Activated naive CD8-positive, alpha-beta T cell treated with anti-CD3 and anti-CD28 coated beads, Interleukin-2, amount 10 ng/mL, durations not matched to agents 7 days and 5 days (primary cell): Measurements from ENCODE around the gene PHC3. TPM values are rescaled to one million over a fixed set of nuclear protein-coding genes. Genes with fewer than 3 reads are reported as not detected.

ENCODE experiments used
- ATAC-seq: fragments of 150-1000 bp; cut with Tn5 transposase; one replicate; pipeline ENCODE4 v1.10.0; 2021; ENCODE audit warnings: low read depth, moderate library complexity
- POLR2A ChIA-PET: fragments of 350-600 bp; sonication (Branson Sonifier 250); formaldehyde crosslinking; loops from one replicate; lab custom pipeline; 2021; ENCODE audit warnings: antibody characterized with exemption; lab: Charles Lee
- DNase-seq: peaks from one replicate; pipeline ENCODE4 v3.0.0; 2021
- H3K27ac Mint-ChIP-seq: one replicate; pipeline ENCODE4 v1.8.0; 2022; ENCODE audit warnings: mild to moderate bottlenecking, mixed read lengths
- H3K27me3 Mint-ChIP-seq: one replicate; pipeline ENCODE4 v1.8.0; 2022; ENCODE audit warnings: mild to moderate bottlenecking, moderate library complexity, mixed read lengths
- H3K36me3 Mint-ChIP-seq: one replicate; pipeline ENCODE4 v1.8.0; 2021; ENCODE audit warnings: mild to moderate bottlenecking, mixed read lengths
- H3K4me1 Mint-ChIP-seq: one replicate; pipeline ENCODE4 v1.8.0; 2021; ENCODE audit warnings: mixed read lengths
- H3K4me3 Mint-ChIP-seq: one replicate; pipeline ENCODE4 v1.8.0; 2022; ENCODE audit warnings: mild to moderate bottlenecking, moderate library complexity, mixed read lengths
- H3K9me3 Mint-ChIP-seq: one replicate; pipeline ENCODE4 v1.8.0; 2021; ENCODE audit warnings: mixed read lengths
- total RNA-seq, 2 experiments: library from RNA; stranded (reverse); gene quantifications; one replicate each; pipeline ENCODE4 v1.2.3, GENCODE V29; 2021

Gene PHC3
- total RNA-seq, 2 experiments from 2014 or later = 94.9 to 105 TPM

GRCh38 chr3:170100944-170101343 is 80.6 kb downstream of the PHC3 start:
- peaks cover 32% of the 10 kb centered on the region for H3K36me3 Mint-ChIP-seq
- H3K4me3 Mint-ChIP-seq = no peak overlapping the region
- H3K4me1 Mint-ChIP-seq = peaks cover 6% of the 10 kb centered on the region
- no peak overlapping the region for H3K27ac Mint-ChIP-seq
- ATAC-seq = no peak
- H3K9me3 Mint-ChIP-seq = no peaks in the 10 kb centered on the region
- H3K27me3 Mint-ChIP-seq = no peaks in the 10 kb centered on the region
- POLR2A ChIA-PET = no interaction called here
- DNase-seq = no peak

- Mint-ChIP-seq H3K27me3 (no peaks in the 10 kb centered on the region), H3K4me1 (peaks cover 6% of the 10 kb centered on the region), H3K36me3 (peaks cover 47% of the 10 kb centered on the region), H3K4me3 (no peak overlapping the region), H3K9me3 (peaks cover 2% of the 10 kb centered on the region), H3K27ac (no peak overlapping the region)
- ATAC-seq = no peak
- POLR2A ChIA-PET = no interaction called here
- DNase-seq = no peak
Observed at GRCh38 chr3:170098753-170099152, 82.8 kb downstream of the PHC3 start.

GRCh38 chr3:170096342-170096741 is 85.2 kb downstream of the PHC3 start:
- no peak for DNase-seq
- Mint-ChIP-seq H3K27me3 (no peaks in the 10 kb centered on the region), H3K36me3 (peaks cover 54% of the 10 kb centered on the region), H3K9me3 (peaks cover 2% of the 10 kb centered on the region), H3K4me1 (peaks cover 7% of the 10 kb centered on the region), H3K4me3 (no peak overlapping the region), H3K27ac (no peak overlapping the region)
- POLR2A ChIA-PET = no interaction called here
- ATAC-seq = no peak

GRCh38 chr3:170095771-170096170 is 85.8 kb downstream of the PHC3 start:
- no peak overlapping the region for H3K27ac Mint-ChIP-seq
- no peak overlapping the region for H3K4me3 Mint-ChIP-seq
- POLR2A ChIA-PET = no interaction called here
- H3K36me3 Mint-ChIP-seq = peaks cover 55% of the 10 kb centered on the region
- H3K4me1 Mint-ChIP-seq = peaks cover 8% of the 10 kb centered on the region
- DNase-seq (no peak), ATAC-seq (no peak)
- H3K27me3 Mint-ChIP-seq = no peaks in the 10 kb centered on the region
- H3K9me3 Mint-ChIP-seq = peaks cover 2% of the 10 kb centered on the region

GRCh38 chr3:170092907-170093306 is 88.6 kb downstream of the PHC3 start:
- no peak for DNase-seq

DNA sequence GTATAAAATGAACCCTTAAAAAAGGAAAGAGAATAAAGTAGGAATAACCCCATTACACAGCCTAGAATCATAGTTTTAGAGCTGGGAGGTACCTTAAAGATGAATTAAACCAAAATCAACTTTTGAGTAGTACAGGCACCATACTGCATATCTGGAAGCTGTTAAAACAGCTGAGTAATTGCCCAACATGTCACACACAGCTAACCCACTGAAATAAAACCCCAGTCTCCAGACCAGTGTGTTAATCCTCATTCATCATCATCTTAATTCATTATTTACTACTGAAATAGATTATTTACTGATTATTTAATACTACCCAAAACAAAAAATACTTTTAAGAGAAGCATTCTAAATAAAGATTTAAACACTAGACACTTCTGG is 90.9 kb downstream of the PHC3 start:
- Mint-ChIP-seq H3K27ac (no peak overlapping the region), H3K9me3 (peaks cover 2% of the 10 kb centered on the region), H3K4me3 (no peak overlapping the region), H3K4me1 (peaks cover 5% of the 10 kb centered on the region), H3K36me3 (peaks cover 37% of the 10 kb centered on the region), H3K27me3 (no peaks in the 10 kb centered on the region)
- POLR2A ChIA-PET = no interaction called here
- ATAC-seq (no peak), DNase-seq (no peak)

More at GRCh38 chr3:170092907-170093306, 88.6 kb downstream of the PHC3 start:
- peaks cover 5% of the 10 kb centered on the region for H3K4me1 Mint-ChIP-seq
- no peak for ATAC-seq
- H3K27ac Mint-ChIP-seq = no peak overlapping the region
- no peak overlapping the region for H3K4me3 Mint-ChIP-seq
- H3K9me3 Mint-ChIP-seq = peaks cover 2% of the 10 kb centered on the region
- POLR2A ChIA-PET = no interaction called here
- H3K27me3 Mint-ChIP-seq = no peaks in the 10 kb centered on the region
- peaks cover 46% of the 10 kb centered on the region for H3K36me3 Mint-ChIP-seq

DNA sequence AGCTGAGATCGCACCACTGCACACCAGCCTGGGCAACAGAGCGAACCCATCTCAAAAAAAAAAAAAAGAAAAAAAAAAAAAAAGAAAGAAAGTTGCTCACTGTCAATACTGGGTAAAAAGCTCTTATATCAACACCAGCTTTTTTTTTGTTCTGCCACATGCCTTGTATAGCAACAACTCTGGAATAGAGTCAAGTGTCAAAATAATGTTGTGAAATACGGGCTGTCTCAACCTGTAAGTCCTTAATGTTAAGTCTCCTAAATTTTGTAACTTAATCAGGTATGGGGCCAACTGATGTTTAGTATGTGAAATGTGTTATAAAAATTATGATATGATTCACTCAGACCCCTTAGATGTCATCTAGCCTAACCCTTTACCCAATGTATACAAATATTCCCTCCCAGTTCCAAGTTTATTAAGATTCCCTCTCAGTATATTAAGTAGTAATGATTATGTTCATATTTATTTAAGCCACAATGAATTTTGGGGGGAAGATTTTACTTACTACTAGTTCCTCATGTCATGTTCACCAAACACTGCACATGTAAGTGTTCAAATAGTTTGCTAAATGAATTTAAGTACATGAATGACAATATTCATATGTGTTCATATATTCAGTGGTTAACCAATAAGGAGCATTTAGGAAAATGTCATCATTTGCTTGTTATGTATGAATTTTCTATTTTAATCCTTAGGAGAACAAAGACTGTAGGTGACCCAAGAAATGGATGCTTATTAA is 91.5 kb downstream of the PHC3 start:
- H3K27me3 Mint-ChIP-seq = no peaks in the 10 kb centered on the region
- H3K4me1 Mint-ChIP-seq = peaks cover 5% of the 10 kb centered on the region
- no peak overlapping the region for H3K27ac Mint-ChIP-seq
- DNase-seq (no peak), ATAC-seq (no peak)
- H3K4me3 Mint-ChIP-seq = no peak overlapping the region
- peaks cover 2% of the 10 kb centered on the region for H3K9me3 Mint-ChIP-seq
- POLR2A ChIA-PET = no interaction called here
- peaks cover 36% of the 10 kb centered on the region for H3K36me3 Mint-ChIP-seq

DNA sequence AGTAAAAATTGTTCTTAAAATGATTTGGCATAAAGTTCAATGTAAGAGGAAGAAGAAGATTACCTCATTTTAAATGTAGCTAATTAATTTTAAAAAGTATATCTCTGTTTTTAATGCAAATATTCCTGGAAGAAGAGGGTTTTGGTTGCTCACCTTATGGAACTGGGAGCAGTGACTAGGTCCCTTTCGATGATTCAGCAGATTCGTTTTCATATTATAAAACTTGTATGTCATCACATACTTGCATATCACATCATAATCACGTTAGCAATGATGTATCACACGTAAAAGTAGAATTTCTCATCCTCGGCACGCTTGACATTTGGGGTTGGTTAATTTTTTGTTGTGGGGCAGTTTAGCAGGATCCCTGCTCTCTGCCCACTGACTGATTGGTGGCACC is 96.1 kb downstream of the PHC3 start:
- DNase-seq (no peak), ATAC-seq (no peak)
- Mint-ChIP-seq H3K4me3 (no peak overlapping the region), H3K9me3 (no peaks in the 10 kb centered on the region), H3K27me3 (no peaks in the 10 kb centered on the region), H3K4me1 (peaks cover 1% of the 10 kb centered on the region), H3K27ac (no peak overlapping the region), H3K36me3 (peaks cover 18% of the 10 kb centered on the region)
- POLR2A ChIA-PET = no interaction called here

- no peak for DNase-seq
- POLR2A ChIA-PET = no interaction called here
- no peak for ATAC-seq
Observed at GRCh38 chr3:170083343-170083742, 98.2 kb downstream of the PHC3 start.

GRCh38 chr3:170081079-170081741 is 100.3 kb downstream of the PHC3 start:
- H3K27ac Mint-ChIP-seq = no peak overlapping the region
- no peak for DNase-seq
- POLR2A ChIA-PET = no interaction called here
- peaks cover 24% of the 10 kb centered on the region for H3K36me3 Mint-ChIP-seq
- no peaks in the 10 kb centered on the region for H3K27me3 Mint-ChIP-seq
- no peak overlapping the region for H3K4me3 Mint-ChIP-seq
- no peaks in the 10 kb centered on the region for H3K9me3 Mint-ChIP-seq
- ATAC-seq = no peak
- no peaks in the 10 kb centered on the region for H3K4me1 Mint-ChIP-seq

More at GRCh38 chr3:170083343-170083742, 98.2 kb downstream of the PHC3 start:
- H3K36me3 Mint-ChIP-seq = peaks cover 22% of the 10 kb centered on the region
- H3K4me3 Mint-ChIP-seq = no peak overlapping the region
- H3K27me3 Mint-ChIP-seq = no peaks in the 10 kb centered on the region
- no peak overlapping the region for H3K27ac Mint-ChIP-seq
- H3K9me3 Mint-ChIP-seq = no peaks in the 10 kb centered on the region
- H3K4me1 Mint-ChIP-seq = no peaks in the 10 kb centered on the region

- Mint-ChIP-seq H3K36me3 (peaks cover 26% of the 10 kb centered on the region), H3K27me3 (no peaks in the 10 kb centered on the region), H3K9me3 (no peaks in the 10 kb centered on the region), H3K4me1 (no peaks in the 10 kb centered on the region), H3K4me3 (no peak overlapping the region), H3K27ac (no peak overlapping the region)
- ATAC-seq = no peak
- no peak for DNase-seq
- POLR2A ChIA-PET = no interaction called here
Observed at GRCh38 chr3:170080605-170081004, 100.9 kb downstream of the PHC3 start.

DNA sequence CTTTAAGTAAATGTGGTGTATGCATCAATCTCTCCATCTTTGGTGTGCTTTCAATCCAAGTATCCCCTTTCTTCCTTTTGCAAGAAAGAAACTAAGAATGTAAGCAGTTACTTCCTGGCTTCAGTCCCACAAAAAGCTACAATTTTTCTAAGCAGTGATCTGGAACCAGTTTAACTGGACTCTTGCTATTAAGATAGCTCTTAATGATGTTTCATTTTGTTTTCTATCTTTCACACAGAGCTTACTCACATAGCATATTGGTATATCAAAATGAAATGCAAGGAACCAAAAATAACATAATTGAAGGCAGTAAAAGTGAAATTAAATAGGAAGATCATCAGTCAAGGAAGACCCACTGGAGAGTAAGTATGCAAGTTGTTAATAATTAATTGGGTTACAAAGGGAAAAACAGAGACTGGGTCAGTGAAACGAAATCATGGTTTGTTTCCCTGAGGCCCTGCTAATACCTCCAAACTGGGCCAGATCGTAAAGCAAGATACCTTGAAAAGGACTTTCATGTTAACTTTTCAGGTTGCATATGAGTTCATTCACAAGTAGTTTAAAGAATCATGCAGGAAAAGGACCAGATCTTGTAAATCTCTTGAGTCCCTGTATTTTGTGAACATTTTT is 101.9 kb downstream of the PHC3 start:
- H3K4me1 Mint-ChIP-seq = no peaks in the 10 kb centered on the region
- no peaks in the 10 kb centered on the region for H3K27me3 Mint-ChIP-seq
- no peak for ATAC-seq
- no peak overlapping the region for H3K4me3 Mint-ChIP-seq
- POLR2A ChIA-PET = no interaction called here
- peaks cover 28% of the 10 kb centered on the region for H3K36me3 Mint-ChIP-seq
- no peak for DNase-seq
- H3K27ac Mint-ChIP-seq = no peak overlapping the region
- no peaks in the 10 kb centered on the region for H3K9me3 Mint-ChIP-seq

GRCh38 chr3:170078620-170079281 is 102.8 kb downstream of the PHC3 start:
- no peaks in the 10 kb centered on the region for H3K9me3 Mint-ChIP-seq
- DNase-seq (no peak), ATAC-seq (no peak)
- H3K27me3 Mint-ChIP-seq = no peaks in the 10 kb centered on the region
- no peak overlapping the region for H3K4me3 Mint-ChIP-seq
- H3K27ac Mint-ChIP-seq = no peak overlapping the region
- H3K36me3 Mint-ChIP-seq = peaks cover 24% of the 10 kb centered on the region
- H3K4me1 Mint-ChIP-seq = no peaks in the 10 kb centered on the region
- POLR2A ChIA-PET = no interaction called here
